Measurements from ENCODE around the gene RAB20.

RAB20 gene

DNA sequence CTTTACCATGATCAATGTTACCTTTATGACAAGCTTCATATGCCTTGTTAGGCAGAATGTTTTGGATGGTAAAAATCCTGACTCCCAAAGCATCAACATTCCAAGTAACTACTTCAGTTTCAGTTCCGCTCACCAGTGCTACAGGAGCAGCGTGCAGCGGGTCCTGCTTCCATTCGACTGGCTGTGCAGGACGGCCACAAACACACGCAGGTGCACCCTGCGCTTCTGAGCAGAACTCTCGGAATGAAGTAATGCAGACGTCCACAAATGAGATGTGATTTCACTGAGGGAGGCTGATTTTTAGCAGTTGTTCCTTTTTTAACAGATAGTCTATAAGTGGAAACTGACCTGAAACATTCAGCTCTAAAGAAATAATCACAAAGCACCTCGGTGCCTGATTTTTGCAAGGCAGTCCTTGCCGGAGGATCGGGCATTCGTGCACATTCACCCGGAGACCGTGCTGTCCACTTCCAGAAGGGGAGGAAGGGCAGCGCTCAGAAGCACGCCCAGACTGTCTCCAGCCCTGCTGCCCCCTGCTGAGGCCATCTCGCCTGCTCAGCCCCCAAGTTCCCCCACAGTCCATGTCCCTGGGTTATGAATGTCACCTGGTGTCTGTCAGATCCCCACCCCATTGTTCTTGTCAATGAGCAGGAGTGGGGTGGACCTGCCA is 85.8 kb downstream of the RAB20 start:
- ChIA-PET CTCF (no interaction called here), POLR2A (no interaction called here)
- TF ChIP-seq CTBP1 (IDR thresholded peaks at IDR 0.05; ENCODE audit: borderline replicate concordance) (no peak), ARNT (IDR thresholded peaks at IDR 0.05) (no peak), LEF1 (IDR thresholded peaks at IDR 0.05; ENCODE audit: borderline replicate concordance) (no peak), FOXA1 (IDR thresholded peaks at IDR 0.05) (no peak), BHLHE40 (IDR thresholded peaks at IDR 0.05; ENCODE audit: borderline replicate concordance) (no peak), FOXK2 (IDR thresholded peaks at IDR 0.05) (no peak), HDGF (IDR thresholded peaks at IDR 0.05; ENCODE audit: borderline replicate concordance) (no peak), SP1 (IDR thresholded peaks at IDR 0.05) (no peak), SUZ12 (IDR thresholded peaks at IDR 0.05) (no peak), L3MBTL2 (conservative IDR thresholded peaks at IDR 0.05) (no peak), FOXM1 (IDR thresholded peaks at IDR 0.05; ENCODE audit: borderline replicate concordance) (no peak), ZNF384 (IDR thresholded peaks at IDR 0.05) (no peak), TARDBP (IDR thresholded peaks at IDR 0.05) (no peak), PKNOX1 (IDR thresholded peaks at IDR 0.05) (no peak), ELF4 (IDR thresholded peaks at IDR 0.05) (no peak), NFRKB (IDR thresholded peaks at IDR 0.05) (no peak)
- DNase-seq (ENCODE audit: extremely low spot score): no peak

DNA sequence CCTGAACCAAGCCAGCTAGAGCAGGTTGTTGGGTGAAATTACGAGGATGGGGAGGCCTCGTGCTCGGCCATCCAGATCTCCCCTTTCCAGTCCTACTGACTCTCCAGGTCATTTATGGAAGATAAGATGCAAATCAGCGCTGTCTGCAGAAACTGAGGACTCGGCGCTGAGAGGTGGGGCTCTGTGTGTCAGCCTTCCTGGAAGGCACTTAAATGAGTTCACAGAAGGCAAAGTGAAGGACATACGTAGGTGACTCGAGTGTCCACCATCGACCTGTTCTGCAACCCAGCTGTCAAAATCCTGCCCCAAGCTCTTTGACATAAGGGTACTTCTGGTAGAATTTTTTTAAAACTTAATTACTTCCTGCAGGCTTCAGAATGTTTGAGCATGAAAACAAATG is 86.4 kb downstream of the RAB20 start:
- TF ChIP-seq SUZ12 (IDR thresholded peaks at IDR 0.05) (no peak), NFRKB (IDR thresholded peaks at IDR 0.05) (no peak), ELF4 (IDR thresholded peaks at IDR 0.05) (no peak)
- POLR2A ChIA-PET: no interaction called here
- no peak for DNase-seq (ENCODE audit: extremely low spot score)
- CTCF ChIA-PET: no interaction called here

DNA sequence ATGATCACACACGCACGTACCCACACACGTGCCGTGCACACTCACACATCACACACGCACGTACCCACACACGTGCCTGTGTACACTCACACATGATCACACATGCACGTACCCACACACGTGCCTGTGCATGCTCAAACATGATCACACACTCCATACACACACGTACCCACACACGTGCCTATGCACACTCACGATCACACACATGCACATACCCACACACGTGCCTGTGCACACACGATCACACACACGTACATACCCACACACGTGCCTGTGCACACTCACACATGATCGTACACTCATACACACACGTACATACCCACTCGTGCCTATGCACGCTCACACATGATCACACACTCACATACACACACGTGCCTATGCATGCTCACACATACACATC is 86.8 kb downstream of the RAB20 start:
- TF ChIP-seq NFRKB (IDR thresholded peaks at IDR 0.05): no peak
- TF ChIP-seq L3MBTL2 (conservative IDR thresholded peaks at IDR 0.05): no peak
- no peak for TF ChIP-seq PKNOX1 (IDR thresholded peaks at IDR 0.05)
- no peak for TF ChIP-seq SUZ12 (IDR thresholded peaks at IDR 0.05)
- TF ChIP-seq HDGF (IDR thresholded peaks at IDR 0.05; ENCODE audit: borderline replicate concordance): no peak
- CTCF ChIA-PET: no interaction called here
- POLR2A ChIA-PET: no interaction called here
- DNase-seq (ENCODE audit: extremely low spot score): no peak
